A673 (cell line): ENCODE data around the gene ZFAND2B.

ENCODE experiments used
- EZH2 ChIP-seq: fragments of 200-600 bp; sonication (generic); IDR thresholded peaks from 2 replicates; pipeline ENCODE4 v1.6.1; 2017; ENCODE audit warnings: borderline replicate concordance, low read depth, mild to moderate bottlenecking, mixed read lengths, antibody characterized with exemption, low read length; ENCODE audit not compliant: poor library complexity, severe bottlenecking
- TF ChIP-seq, protein P1 (sequence below): fragments of 300-800, 200-600 bp; sonication (generic); conservative IDR thresholded peaks from 2 replicates; pipeline ENCODE4 v1.5.1; 2017; ENCODE audit warnings: low read depth, mild to moderate bottlenecking, antibody characterized with exemption, low read length, moderate library complexity, mixed read lengths

DNA sequence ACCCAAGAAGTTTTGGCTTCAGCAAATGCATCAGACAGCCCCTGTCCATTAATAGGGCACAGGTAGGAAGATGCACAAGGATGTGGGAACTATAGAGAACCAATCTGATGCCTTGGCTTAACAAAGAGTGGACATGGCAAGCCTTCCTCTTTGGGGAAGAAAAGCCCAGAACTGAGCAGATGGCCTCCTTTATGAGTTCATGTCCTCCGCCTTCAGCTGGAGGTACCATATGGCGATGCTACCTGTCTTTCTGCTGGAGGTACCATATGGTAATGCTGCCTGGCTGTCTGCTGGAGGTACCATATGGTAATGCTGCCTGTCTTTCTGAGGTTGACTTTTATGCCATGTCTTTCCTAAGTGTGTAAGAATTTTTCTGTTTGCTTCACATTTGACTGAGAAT, 22.5 kb upstream of the ZFAND2B start:
- TF ChIP-seq, protein P1, sequence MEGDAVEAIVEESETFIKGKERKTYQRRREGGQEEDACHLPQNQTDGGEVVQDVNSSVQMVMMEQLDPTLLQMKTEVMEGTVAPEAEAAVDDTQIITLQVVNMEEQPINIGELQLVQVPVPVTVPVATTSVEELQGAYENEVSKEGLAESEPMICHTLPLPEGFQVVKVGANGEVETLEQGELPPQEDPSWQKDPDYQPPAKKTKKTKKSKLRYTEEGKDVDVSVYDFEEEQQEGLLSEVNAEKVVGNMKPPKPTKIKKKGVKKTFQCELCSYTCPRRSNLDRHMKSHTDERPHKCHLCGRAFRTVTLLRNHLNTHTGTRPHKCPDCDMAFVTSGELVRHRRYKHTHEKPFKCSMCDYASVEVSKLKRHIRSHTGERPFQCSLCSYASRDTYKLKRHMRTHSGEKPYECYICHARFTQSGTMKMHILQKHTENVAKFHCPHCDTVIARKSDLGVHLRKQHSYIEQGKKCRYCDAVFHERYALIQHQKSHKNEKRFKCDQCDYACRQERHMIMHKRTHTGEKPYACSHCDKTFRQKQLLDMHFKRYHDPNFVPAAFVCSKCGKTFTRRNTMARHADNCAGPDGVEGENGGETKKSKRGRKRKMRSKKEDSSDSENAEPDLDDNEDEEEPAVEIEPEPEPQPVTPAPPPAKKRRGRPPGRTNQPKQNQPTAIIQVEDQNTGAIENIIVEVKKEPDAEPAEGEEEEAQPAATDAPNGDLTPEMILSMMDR = no peak
- no peak for TF ChIP-seq EZH2
